DND-41 (cell line): ENCODE results near the gene PPDPF.

Experiments used
- CTCF ChIP-seq: IDR thresholded peaks from 2 replicates; pipeline ENCODE4 v1.5.1; 2012; ENCODE audit warnings: borderline replicate concordance, low read length, moderate library complexity, mild to moderate bottlenecking; ENCODE audit not compliant: poor library complexity, severe bottlenecking; ENCODE audit errors: extremely low read depth
- EZH2 ChIP-seq: IDR thresholded peaks from 3 replicates; pipeline ENCODE4 v1.6.1; 2012; ENCODE audit warnings: borderline replicate concordance, low read depth, mild to moderate bottlenecking, moderate library complexity, low read length, inconsistent platforms; ENCODE audit not compliant: severe bottlenecking

DNA sequence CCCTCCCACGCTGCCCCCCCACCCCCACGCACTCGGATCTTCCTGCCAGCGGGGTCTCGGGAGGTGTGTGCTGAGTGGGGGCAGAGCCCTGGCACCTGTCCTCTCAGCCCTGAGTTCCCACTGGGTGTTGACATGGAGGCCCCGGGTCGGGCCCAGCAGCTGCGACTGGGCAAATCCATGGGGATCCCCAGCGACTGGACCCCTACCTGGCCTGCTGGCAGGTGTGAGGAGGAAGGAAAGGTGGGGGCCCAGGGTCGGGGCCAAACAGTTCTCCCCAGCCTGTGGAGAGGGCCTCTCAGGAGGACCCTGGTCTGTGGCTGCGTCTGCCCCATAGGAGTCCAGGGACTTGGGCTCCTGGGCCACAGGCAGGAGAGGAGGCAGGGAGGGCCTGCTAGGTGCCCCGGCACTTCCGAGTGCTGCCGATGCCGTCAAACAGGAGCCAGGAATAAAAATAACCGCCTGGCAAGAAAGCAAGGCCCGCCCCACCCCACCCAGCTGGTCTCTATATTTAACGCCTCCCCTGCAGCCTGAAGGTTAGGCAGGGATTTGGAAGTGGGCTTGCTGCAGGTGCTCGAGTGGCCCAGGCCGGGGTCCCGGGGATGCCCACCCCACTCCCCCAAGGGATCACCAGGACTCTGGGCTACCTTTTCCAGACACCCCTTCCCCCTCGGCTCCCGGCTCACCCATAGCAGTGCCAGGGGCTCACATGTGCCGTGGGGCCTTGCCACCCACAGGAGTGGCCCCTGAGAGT lies 20.2 kb upstream of the PPDPF start:
- TF ChIP-seq CTCF, result no peak
- no peak for TF ChIP-seq EZH2
